GM21825 (cell line): ENCODE data around the gene BCHE.

Experiments
- ATAC-seq: cut with Tn5 transposase; IDR thresholded peaks from one replicate; pipeline ENCODE4 v1.9.1; 2021; ENCODE audit warnings: mild to moderate bottlenecking, moderate library complexity; ENCODE audit not compliant: unreplicated experiment

The BCHE gene

DNA sequence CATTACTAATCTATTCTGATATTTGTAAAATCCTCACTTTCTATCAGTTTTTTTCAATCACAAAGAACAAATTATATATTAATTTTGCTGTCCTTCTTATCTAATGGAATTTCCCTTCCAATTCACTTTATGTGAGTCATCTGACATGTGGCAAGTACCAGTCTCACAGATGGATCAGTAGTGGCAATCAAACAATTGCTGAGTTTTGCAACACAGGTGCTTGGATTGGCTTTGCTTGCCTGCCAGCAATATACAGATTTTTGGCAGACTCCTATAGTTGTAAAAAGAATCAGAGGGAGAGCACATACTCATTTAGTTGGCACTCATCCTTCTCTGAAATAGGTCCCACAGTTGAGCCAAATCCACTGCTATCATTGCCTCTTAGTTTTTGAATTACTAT is 83.7 kb downstream of the BCHE start:
- ATAC-seq = no peak

DNA sequence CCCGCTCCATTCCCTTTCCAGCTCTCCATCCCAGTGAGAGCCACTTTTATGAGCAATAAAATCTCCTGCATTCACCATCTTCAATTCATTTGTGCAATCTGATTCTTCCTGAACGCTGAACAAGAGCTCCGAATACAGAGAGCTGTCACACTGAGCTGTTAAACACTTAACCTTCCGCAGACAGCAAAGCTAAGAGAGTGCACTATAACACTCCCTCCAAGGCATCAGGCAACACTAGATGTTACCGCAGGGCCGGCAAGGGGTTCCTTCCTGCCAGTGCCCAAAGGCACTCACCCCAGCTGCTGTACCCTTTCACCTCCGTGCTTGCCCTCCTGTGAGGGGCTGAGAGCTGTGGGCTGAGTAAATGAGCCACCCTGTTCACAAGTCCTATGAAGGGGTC is 85.6 kb downstream of the BCHE start:
- ATAC-seq = no peak

DNA sequence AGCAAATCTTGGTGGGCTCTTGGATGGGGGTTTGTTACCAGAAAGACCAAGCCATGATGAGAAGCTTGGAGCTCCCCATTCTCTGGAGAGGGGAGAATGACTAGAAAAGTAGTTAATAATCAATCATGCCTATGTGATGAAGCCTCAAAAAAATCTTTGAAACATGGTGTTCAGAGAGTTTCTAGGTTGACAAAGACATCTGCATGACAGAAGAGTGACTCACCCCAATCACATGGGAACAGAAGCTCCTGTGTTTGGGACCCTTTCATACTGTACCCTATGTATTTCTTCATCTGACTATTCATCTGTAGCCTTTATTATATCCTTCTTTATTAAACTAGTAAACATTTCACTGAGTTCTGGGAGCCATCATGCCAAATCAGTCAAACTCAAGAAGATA is 87.4 kb downstream of the BCHE start:
- no peak for ATAC-seq

DNA sequence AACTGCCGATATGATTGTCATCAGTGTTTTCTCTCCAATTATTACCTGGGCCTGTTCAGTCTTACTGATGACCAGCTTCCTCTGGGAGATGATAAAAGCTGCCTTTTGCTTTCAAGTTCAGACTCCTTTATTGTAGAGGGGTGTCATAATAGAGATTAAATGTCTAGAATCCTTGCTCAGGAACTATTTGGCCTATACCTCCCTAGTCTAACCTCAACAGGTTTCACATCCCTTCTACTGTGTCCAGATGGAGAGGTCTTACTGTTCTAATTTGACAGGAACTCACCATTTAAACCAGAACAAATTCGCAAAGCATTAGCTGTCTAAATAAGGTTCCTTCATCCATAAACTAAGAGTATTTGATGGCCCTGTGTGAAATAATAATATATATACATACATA is 88.0 kb downstream of the BCHE start:
- no peak for ATAC-seq

DNA sequence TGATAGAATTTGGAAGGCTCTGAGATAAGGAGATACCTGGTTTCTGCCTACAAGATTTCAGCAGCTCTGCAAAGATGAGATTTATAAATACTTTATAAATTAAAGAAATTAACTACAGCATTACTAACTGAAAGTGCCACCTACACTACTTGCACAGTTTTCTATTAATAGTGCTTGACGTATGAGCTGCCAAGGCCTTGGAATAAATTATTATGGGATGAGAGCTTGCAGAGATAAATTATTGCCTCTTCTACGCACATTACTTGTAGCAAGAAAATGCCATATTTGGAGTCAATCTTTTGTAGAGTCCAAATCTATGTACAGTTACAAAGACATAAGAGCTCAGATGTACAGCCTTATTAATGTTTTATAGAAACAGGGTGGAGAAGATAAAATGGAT is 89.1 kb downstream of the BCHE start:
- ATAC-seq = no peak

DNA sequence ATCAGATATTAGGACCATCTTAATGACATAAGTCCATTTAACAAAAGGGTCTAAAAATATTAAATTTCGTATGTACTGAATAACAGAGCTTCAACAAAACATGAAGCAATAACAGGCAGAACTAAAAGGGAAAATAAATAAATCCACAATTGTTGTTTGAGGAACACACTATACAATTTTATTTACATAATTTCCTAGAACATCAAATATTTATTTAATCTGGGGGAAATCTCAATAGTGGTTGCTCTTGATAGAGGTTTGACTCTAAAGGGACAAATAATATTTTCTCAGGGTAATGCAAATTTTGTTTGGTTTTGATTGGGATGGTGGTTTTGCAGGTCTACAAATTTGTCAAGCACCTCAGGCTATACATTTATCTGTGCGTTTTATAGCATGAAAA is 90.3 kb downstream of the BCHE start:
- ATAC-seq = no peak

DNA sequence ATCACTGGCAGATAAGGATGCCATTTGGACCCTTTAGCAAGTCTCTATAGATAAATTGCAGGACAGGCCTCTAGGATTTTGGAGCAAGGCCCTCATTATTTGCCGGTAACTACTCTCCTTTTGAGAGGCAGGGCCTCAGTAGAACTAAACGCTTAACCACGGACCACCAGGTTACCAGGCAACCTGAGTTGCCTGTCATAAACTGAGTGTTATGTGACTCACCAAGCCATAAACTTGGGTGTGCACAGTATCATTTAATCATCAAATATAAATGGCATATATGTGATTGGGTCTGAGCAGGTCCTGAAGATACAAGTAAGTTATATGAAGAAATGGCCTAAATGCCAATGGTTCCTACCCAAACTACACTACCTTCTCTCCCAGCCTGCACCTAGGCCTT is 93.2 kb downstream of the BCHE start:
- no peak for ATAC-seq

DNA sequence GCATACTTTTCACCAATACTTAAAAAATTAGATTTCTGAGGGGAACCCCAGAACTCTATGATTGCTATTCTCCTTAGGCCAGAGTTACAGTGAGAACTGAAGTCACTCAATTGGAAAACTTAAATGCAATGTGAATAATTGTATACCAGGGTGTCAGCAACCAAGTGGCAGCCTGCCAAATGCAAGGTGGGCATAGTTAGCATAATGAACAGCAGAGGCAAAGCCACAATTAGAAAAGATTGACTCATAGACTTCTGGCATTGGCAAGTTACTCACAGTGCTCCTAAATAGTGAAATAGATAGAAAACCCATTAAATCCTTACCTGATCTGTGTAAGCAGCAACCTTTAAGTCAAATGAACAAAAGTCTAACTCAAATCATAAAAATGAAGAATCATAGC is 94.9 kb downstream of the BCHE start:
- no peak for ATAC-seq

DNA sequence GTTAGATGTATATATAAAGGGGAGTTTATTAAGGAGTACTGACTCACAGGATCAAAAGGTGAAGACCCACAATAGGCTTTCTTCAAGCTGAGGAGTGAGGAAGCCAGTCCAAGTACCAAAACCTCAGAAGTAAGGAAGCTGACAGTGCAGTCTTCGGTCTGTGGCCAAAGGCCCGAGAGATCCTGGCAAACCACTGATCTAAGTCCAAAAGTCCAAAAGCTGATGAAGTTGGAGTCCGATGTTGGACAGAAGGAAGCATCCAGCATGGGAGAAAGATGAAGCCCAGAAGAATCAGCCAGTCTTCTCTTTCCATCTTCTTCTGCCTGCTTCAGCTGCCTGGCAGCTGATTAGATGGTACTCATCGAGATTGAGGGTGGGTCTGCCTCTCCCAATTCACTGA is 107.5 kb downstream of the BCHE start:
- ATAC-seq = no peak

DNA sequence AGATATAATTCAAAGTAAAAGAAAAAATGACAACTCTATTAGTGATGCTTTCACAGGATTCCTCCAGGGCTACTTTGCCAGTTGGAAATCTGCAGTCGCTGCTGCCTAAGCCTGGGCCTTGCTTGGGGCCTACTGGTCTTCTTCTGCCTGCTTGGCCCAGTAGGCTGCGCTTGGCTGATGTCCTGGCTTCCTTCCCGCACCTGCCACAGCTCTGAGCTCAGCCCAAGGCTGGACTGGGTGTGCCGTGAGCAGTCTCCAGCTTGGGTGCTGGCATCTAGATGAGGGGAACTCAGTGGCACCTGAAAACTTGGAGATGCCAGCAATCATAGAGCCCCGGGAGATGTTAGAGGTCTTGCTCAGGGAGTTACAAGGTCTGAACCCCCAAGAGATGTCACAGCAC is 108.3 kb downstream of the BCHE start:
- ATAC-seq = no peak

DNA sequence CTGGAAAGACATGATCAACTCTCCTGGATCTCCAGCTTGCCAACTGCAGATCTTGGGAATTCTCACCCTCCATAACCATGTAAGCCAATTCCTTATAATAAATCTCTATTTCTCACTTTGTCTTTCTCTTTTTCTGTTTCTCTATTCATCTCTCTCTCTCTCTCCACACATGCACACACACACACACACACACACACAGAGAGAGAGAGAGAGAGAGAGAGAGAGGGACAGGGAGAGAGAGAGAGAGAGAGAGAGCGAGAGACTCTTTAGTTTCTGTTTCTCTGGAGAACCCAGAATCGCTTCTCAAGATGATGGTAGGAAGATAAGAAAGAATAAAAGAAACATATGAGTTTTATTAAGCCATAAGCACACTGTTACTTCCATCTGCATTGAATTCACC is 111.9 kb downstream of the BCHE start:
- ATAC-seq = no peak
